Liver (tissue), 9 donors: ENCODE results near the gene HIPK2. TPM values are rescaled to one million over a fixed set of nuclear protein-coding genes. Genes with fewer than 3 reads are reported as not detected.

ENCODE experiments used
- DNase-seq: peaks from one replicate; pipeline ENCODE4 v3.0.0-alpha.2; 2017; ENCODE audit warnings: low spot score
- H3K27ac ChIP-seq, 2 donors: one replicate each; pipeline ENCODE4 v1.7.0; 2013; ENCODE audit warnings: inconsistent platforms in 2 of 2, low read length in 2 of 2, control low read depth in 1 of 2, low read depth in 1 of 2, mild to moderate bottlenecking in 1 of 2
- H3K27me3 ChIP-seq, 4 donors: one replicate each; pipeline versions ENCODE4 v1.6.1 to v1.7.0; 2013; ENCODE audit warnings: low read length in 3 of 4, inconsistent platforms in 1 of 4, mild to moderate bottlenecking in 1 of 4, moderate library complexity in 1 of 4; ENCODE audit not compliant: control insufficient read depth in 4 of 4, insufficient read depth in 4 of 4
- H3K36me3 ChIP-seq, 4 donors: one replicate each; pipeline versions ENCODE4 v1.6.1 to v1.7.0; 2013; ENCODE audit warnings: low read length in 3 of 4, mild to moderate bottlenecking in 3 of 4, low read depth in 1 of 4, moderate library complexity in 1 of 4; ENCODE audit not compliant: control insufficient read depth in 4 of 4, insufficient read depth in 3 of 4
- H3K4me1 ChIP-seq, 4 donors: one replicate each; pipeline versions ENCODE4 v1.6.1 to v1.7.0; 2013; ENCODE audit warnings: low read length in 3 of 4, mild to moderate bottlenecking in 3 of 4, moderate library complexity in 1 of 4; ENCODE audit not compliant: control insufficient read depth in 4 of 4, insufficient read depth in 4 of 4
- H3K4me3 ChIP-seq, 3 donors: one replicate each; pipeline versions ENCODE4 v1.6.1 to v1.7.0; 2013; ENCODE audit warnings: low read length in 3 of 3, control low read depth in 1 of 3, low read depth in 1 of 3, mild to moderate bottlenecking in 1 of 3
- H3K9ac ChIP-seq, 2 donors: one replicate each; pipeline ENCODE4 v1.7.0; 2013; ENCODE audit warnings: low read length in 2 of 2, mild to moderate bottlenecking in 2 of 2, moderate library complexity in 2 of 2, control low read depth in 1 of 2, low read depth in 1 of 2
- H3K9me3 ChIP-seq, 4 donors: one replicate each; pipeline versions ENCODE4 v1.6.1 to v1.7.0; 2013; ENCODE audit warnings: low read length in 3 of 4; ENCODE audit not compliant: control insufficient read depth in 4 of 4
- ATF3 ChIP-seq: IDR thresholded peaks from 2 replicates; pipeline ENCODE4 v1.6.1; 2016; ENCODE audit warnings: antibody characterized with exemption
- EGR1 ChIP-seq, 2 donors: IDR thresholded peaks; 2 replicates each; pipeline ENCODE4 v1.6.1; 2016 to 2018; ENCODE audit warnings: antibody characterized with exemption in 2 of 2, low read depth in 2 of 2
- FOXA1 ChIP-seq: IDR thresholded peaks from 2 replicates; pipeline ENCODE4 v1.6.1; 2016; ENCODE audit warnings: antibody characterized with exemption
- GABPA ChIP-seq, 2 donors: IDR thresholded peaks in 1 of 2; conservative IDR thresholded peaks in 1 of 2; 2 replicates each; pipeline ENCODE4 v1.6.1; 2016; ENCODE audit warnings: antibody characterized with exemption in 2 of 2, mild to moderate bottlenecking in 1 of 2, moderate library complexity in 1 of 2
- HNF4A ChIP-seq, 2 donors: conservative IDR thresholded peaks; 2 replicates each; pipeline ENCODE4 v1.6.1; 2016; ENCODE audit warnings: antibody characterized with exemption in 2 of 2, mild to moderate bottlenecking in 2 of 2
- HNF4G ChIP-seq: IDR thresholded peaks from 2 replicates; pipeline ENCODE4 v1.6.1; 2016; ENCODE audit warnings: antibody characterized with exemption
- JUND ChIP-seq, 2 donors: IDR thresholded peaks; 2 replicates each; pipeline ENCODE4 v1.6.1; 2016; ENCODE audit warnings: antibody characterized with exemption in 2 of 2
- MAX ChIP-seq: IDR thresholded peaks from 2 replicates; pipeline ENCODE4 v1.6.1; 2016; ENCODE audit warnings: antibody characterized with exemption
- NR2F2 ChIP-seq: IDR thresholded peaks from 2 replicates; pipeline ENCODE4 v1.6.1; 2016; ENCODE audit warnings: antibody characterized with exemption
- REST ChIP-seq: IDR thresholded peaks from 2 replicates; pipeline ENCODE4 v1.6.1; 2016; ENCODE audit warnings: antibody characterized with exemption, mild to moderate bottlenecking
- SP1 ChIP-seq: IDR thresholded peaks from 2 replicates; pipeline ENCODE4 v1.6.1; 2018; ENCODE audit warnings: antibody characterized with exemption, mild to moderate bottlenecking
- TAF1 ChIP-seq: conservative IDR thresholded peaks from 2 replicates; pipeline ENCODE4 v1.6.1; 2016; ENCODE audit warnings: antibody characterized with exemption, mild to moderate bottlenecking
- YY1 ChIP-seq: IDR thresholded peaks from 2 replicates; pipeline ENCODE4 v1.6.1; 2016; ENCODE audit warnings: antibody characterized with exemption, mild to moderate bottlenecking
- ZBTB33 ChIP-seq: IDR thresholded peaks from 2 replicates; pipeline ENCODE4 v1.6.1; 2016; ENCODE audit warnings: antibody characterized with exemption
- WGBS: extraction: QIAGEN DNeasy Blood & Tissue Kit; methylation state at CpG from one replicate; pipeline ENCODE4 v1.1.7; 2013; 5-methylcytosine and 5-hydroxymethylcytosine counted together
- polyA plus RNA-seq, 2 donors: library from polyadenylated mRNA; stranded (reverse) in 1 of 2; unstranded in 1 of 2; fragments of 200-250 nt in 1 of 2; fragments of >200 nt in 1 of 2; fragmentation: Nextera tagmentation in 1 of 2; extraction: Ambion mirVana in 1 of 2; gene quantifications; one replicate each; pipeline versions ENCODE4 v1.2.1 to v1.2.3, GENCODE V29; 2013 to 2015
- total RNA-seq, 2 donors: library from RNA; depleted of rRNA; stranded (reverse); fragments of >200 nt; gene quantifications; one replicate each; pipeline ENCODE4 v1.2.3, GENCODE V29; 2014
- donor health status: healthy.
- donor health status: healthy.
- donor health status: healthy.
- donor health status: healthy.
- donor health status: healthy.

HIPK2 gene
- total and polyA plus RNA-seq, 4 donors = 13.1 to 48.8 (median 16.6) TPM

GRCh38 chr7:139610595-139610994 lies 167.2 kb downstream of the HIPK2 start:
- peaks cover 16 to 55% (median 46%) of the 10 kb centered on the region in 4 donors for H3K36me3 ChIP-seq
- TF ChIP-seq YY1 = no peak
- TF ChIP-seq HNF4G = no peak
- no peak for TF ChIP-seq MAX
- no peak for TF ChIP-seq NR2F2
- no peak for TF ChIP-seq SP1
- no peak for TF ChIP-seq TAF1
- TF ChIP-seq REST = no peak
- no peak for TF ChIP-seq JUND (IDR thresholded peaks at IDR 0.05)
- TF ChIP-seq HNF4A (conservative IDR thresholded peaks at IDR 0.05) = no peak

GRCh38 chr7:139603896-139604295 lies 173.9 kb downstream of the HIPK2 start:
- WGBS = 85% methylated on average over 5 of the region's 5 CpGs
- DNase-seq = no peak

More at GRCh38 chr7:139610595-139610994, 167.2 kb downstream of the HIPK2 start:
- Histone ChIP-seq H3K27ac (no peak overlapping the region), H3K27me3 (no peaks in the 10 kb centered on the region), H3K4me1 (peaks cover 0 to 3% (median 0%) of the 10 kb centered on the region in 4 donors), H3K4me3 (no peak overlapping the region), H3K9me3 (no peaks in the 10 kb centered on the region), H3K9ac (no peak overlapping the region)
- no peak for DNase-seq
- 68% methylated on average over 5 of the region's 5 CpGs for WGBS

More at GRCh38 chr7:139603896-139604295, 173.9 kb downstream of the HIPK2 start:
- H3K27me3 ChIP-seq = no peaks in the 10 kb centered on the region
- H3K9ac ChIP-seq = no peak overlapping the region
- H3K27ac ChIP-seq = no peak overlapping the region
- no peaks in the 10 kb centered on the region for H3K9me3 ChIP-seq
- no peak overlapping the region for H3K4me3 ChIP-seq
- TF ChIP-seq ATF3 (no peak), HNF4G (no peak), REST (no peak), JUND (IDR thresholded peaks at IDR 0.05) (no peak), MAX (no peak), FOXA1 (no peak), NR2F2 (no peak), YY1 (no peak), GABPA (IDR thresholded peaks at IDR 0.05 in 1 of 2, conservative IDR thresholded peaks at IDR 0.05 in 1 of 2) (no peak), HNF4A (conservative IDR thresholded peaks at IDR 0.05) (no peak), EGR1 (IDR thresholded peaks at IDR 0.05; ENCODE audit: low read depth in 2 of 2) (no peak), ZBTB33 (no peak)
- H3K36me3 ChIP-seq = peaks cover 10 to 58% (median 46%) of the 10 kb centered on the region in 4 donors
- H3K4me1 ChIP-seq = no peaks in the 10 kb centered on the region
